NCI-H128 (cell line): ENCODE results near the gene CCNF.
"Not testable (repeated sequence)": the region's sequence is repeated elsewhere in the genome, so short reads cannot be mapped to it uniquely, and the experiment has no call there.

Experiments
- DNase-seq: peaks from one replicate; lab custom pipeline; 2025; ENCODE audit not compliant: unreplicated experiment; lab: John Stamatoyannopoulos, UW

Gene CCNF, protein sequence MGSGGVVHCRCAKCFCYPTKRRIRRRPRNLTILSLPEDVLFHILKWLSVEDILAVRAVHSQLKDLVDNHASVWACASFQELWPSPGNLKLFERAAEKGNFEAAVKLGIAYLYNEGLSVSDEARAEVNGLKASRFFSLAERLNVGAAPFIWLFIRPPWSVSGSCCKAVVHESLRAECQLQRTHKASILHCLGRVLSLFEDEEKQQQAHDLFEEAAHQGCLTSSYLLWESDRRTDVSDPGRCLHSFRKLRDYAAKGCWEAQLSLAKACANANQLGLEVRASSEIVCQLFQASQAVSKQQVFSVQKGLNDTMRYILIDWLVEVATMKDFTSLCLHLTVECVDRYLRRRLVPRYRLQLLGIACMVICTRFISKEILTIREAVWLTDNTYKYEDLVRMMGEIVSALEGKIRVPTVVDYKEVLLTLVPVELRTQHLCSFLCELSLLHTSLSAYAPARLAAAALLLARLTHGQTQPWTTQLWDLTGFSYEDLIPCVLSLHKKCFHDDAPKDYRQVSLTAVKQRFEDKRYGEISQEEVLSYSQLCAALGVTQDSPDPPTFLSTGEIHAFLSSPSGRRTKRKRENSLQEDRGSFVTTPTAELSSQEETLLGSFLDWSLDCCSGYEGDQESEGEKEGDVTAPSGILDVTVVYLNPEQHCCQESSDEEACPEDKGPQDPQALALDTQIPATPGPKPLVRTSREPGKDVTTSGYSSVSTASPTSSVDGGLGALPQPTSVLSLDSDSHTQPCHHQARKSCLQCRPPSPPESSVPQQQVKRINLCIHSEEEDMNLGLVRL

GRCh38 chr16:2429034-2429770 lies at the start of gene CCNF:
Gene CCNF (plus strand): TSS chr16:2429447. CDS start chr16:2429482, 35 bp downstream.
- peak; percentile 90 for DNase-seq

DNA sequence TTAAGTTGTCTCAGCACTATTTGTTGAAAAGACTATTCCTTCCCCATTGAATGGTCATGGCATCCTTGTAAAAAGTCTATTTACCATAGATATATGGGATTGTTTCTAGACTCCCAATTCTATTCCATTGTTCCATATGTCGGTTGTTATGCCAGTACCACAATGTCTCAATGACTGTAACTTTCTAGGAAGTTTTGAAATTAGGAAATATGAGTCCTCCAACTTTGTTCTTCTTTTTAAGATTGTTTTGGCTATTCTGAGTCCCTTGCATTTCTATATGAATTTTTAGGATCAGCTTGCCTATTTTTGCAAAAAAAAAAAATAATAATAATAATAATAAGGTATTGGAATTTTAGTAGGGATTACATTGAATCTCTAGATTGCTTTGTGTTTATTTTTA lies 45.7 kb upstream of the CCNF start:
- DNase-seq, result no peak

DNA sequence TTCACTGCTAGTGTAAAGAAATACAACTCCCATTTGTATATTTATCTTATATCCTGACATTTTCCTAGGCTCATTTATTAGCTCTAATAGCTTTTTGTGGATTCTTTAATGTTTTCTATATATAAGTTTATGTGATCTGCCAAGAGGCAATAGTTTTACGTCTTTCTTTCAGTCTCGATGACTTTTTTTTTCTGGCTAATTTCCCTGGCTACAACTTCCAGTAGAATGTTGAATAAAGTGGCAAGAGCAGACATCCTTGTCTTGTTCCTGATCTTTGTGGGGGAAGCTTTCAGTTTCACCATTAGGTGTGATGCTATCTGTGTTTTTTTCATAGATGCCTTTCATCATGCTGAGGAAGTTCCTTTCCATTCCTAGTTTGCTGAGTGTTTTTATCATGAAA lies 44.8 kb upstream of the CCNF start:
- DNase-seq, result no peak

DNA sequence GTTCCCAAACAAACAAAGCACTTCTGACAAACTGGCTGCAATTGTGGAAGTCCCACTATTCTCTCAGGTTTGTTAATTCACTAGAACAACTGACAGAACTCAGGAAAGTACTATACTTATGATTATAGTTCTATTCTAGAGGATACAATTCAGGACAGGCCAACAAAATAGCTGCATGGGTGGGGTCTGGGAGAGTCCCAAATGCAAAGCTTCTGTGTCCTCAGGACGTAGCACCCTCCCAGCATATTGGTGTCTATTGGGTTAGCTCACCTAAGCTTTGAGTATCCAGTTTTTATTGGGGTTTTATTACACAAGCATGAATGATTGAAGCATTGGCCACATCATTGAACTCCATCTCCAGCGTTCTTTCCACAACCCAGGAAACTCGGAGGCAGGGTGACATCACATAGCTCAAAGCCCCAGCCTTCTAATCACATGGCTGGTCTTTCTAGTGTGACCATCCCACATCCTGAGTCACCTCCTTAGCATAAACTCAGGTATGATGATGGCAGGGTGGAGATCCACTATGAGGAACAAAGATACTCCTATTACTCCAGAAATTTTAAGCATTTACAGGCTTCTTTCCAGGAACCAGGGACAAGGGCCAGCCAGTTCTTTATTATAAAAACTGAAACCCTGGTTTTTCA lies 43.9 kb upstream of the CCNF start:
- DNase-seq, result no peak

- DNase-seq, result not testable (repeated sequence)
Measured at GRCh38 chr16:2385982-2386381, 43.3 kb upstream of the CCNF start.

DNA sequence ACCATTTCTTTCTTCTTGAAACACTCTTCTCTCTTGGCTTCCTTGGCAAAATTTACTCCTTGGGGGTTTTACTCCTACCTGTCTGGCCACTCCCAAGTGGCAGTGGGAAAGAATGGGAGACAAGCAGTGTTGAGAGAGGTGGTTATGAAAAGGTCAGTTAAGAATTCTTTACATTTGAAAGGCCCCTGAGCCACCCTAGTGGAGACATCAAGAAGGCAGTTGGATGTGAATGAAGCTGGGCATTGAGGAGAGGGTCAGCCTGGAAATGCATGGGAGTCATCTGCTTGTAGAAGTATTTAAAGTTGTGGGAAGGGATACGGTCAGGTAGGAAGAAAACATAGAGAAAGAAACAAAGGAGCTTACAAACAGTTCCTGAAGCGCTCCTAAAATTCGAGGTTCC lies 42.3 kb upstream of the CCNF start:
- DNase-seq, result no peak

- DNase-seq, result no peak
Measured at GRCh38 chr16:2388139-2388874, 40.9 kb upstream of the CCNF start.

DNA sequence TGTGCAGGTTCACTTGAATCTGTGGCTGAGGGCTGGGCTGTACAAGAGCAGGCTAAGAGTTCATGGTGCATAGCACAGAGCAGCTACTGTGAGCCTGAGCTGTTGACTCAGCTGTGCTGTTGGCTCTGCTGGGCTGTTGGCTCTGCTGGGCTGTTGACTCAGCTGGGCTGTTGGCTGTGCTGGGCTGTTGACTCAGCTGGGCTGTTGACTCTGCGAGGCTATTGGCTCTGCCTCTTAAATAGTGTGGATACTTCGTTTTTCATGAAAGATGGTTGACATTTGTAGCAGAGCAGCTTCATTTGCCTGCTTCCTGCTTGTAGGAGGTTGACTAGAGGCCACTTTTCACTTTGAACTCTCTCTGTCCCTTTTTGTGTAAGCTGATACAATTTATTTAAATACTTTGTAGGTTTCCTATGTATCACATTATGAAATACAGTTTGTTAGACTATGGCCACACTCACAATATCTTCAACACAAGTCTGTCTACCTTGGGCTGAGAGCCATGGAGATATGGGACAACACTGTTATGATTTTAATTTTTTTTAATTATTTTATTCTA lies 40.3 kb upstream of the CCNF start:
- no peak for DNase-seq

- no peak for DNase-seq
Measured at GRCh38 chr16:2392025-2392424, 37.2 kb upstream of the CCNF start.

DNA sequence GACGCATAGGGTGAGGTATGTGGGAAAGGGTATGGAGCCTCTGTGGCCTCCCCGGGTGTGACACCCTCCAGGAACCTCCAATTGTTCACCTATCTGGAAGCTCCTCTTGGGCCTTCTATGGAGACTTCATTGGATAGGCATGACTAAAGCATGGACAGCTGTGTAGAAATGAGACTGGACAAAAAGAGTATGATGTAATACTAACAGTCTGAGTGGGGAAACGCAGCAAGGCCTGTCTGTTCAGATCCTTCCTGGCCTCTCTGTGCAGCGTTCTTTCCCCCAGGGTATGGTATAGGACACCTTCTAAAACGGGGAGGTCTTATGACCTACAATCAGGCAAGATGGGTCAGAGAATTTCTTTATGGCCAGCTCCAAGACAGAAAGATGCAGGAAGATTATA lies 30.7 kb upstream of the CCNF start:
- no peak for DNase-seq

DNA sequence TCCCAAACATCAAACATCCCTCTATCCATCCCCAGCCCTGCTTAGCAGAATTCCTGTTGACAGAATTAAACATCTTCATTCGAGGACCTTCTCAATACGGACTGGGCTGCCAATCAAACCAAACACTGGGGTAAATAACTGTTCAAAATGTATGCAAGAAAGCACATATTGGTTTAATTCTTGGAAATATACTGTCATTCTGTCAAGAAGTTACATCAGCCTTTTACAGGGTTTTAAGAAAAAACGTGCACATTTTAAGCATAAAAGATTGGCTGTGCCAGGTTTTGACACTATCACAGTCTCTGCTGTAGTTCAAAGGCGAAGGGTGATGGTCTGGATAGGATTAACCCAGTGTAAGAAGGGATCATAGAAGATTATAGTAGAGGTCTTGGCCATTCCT lies 25.1 kb upstream of the CCNF start:
- DNase-seq, result no peak

- DNase-seq, result no peak
Measured at GRCh38 chr16:2415085-2415484, 14.2 kb upstream of the CCNF start.

- DNase-seq, result no peak
Measured at GRCh38 chr16:2420035-2420434, 9.2 kb upstream of the CCNF start.

DNA sequence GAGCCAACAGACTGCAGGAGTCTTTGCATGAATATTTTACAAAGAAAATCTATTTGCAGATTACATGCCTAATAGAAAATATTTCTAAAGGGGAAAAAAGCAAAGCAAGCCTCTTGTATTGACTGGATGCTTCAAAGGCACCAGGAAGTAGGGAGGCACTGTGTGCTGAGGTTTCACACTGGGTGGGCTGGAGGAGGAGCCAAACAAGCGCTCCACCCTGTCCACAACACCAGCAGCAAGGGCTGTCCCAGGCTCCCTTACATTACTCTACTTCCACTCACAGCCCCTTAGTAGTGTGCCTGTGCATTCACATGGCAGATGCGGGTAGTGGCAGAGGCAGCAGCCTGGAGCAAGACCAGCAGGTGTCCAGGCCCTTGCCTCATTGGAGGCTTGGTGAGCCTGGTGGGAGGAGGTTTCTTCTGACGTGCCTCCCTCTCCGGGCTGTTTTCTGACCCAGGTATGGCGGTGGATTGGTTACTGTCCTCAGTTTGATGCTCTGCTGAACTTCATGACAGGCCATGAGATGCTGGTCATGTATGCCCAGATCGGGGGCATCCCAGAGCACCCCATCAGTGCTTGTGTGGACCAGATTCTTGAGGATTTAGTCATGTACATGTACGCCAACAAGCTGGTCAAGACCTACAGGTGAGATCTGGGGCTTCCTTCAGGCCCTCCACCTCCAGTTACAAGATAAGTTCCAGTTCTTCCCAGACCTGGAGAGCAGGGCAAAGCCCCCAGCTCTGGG lies 7.0 kb upstream of the CCNF start:
- DNase-seq, result no peak

- DNase-seq, result no peak
Measured at GRCh38 chr16:2424061-2425007, 4.9 kb upstream of the CCNF start.

DNA sequence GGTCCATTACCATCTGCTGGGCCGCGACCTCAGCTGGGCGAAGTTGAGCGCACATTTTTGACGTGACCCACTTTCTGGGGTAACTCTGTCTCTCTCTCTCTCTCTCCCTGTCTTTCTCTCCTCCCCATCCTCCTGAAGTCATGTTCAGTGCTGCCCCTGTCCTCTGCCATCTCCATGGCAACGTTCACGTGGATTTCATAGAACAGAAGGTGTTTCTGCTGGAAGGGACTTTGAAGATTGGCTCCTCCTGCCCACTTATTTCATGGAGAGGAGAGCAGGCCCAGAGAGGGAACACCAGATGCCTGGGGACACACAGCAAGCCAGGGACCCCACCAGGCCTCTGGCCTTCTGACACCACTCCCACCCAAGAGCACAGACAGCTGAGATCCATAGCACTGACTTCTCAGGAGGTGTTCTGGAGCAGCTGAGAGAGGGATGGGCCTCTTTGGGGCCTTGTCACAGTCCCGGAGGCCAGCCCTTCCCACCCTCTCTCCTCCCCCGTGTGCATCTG lies 4.2 kb upstream of the CCNF start:
- DNase-seq, result no peak

- no peak for DNase-seq
Measured at GRCh38 chr16:2425825-2426430, 3.3 kb upstream of the CCNF start.

- no peak for DNase-seq
Measured at GRCh38 chr16:2426941-2427361, 2.3 kb upstream of the CCNF start.
